ENCODE measurements around the gene UGT1A7.

Gene UGT1A7

GRCh38 chr2:233801357-233802131 is 119.8 kb downstream of the UGT1A7 start:
- DNase-seq, result no peak

GRCh38 chr2:233802132-233802815 is 120.6 kb downstream of the UGT1A7 start:
- no peak for DNase-seq

- DNase-seq, result no peak
Measured at GRCh38 chr2:233803292-233803911, 121.7 kb downstream of the UGT1A7 start.

- DNase-seq, result no peak
Measured at GRCh38 chr2:233803994-233804393, 122.3 kb downstream of the UGT1A7 start.

- no peak for DNase-seq
Measured at GRCh38 chr2:233807215-233807865, 125.6 kb downstream of the UGT1A7 start.

GRCh38 chr2:233807966-233808935 is 126.5 kb downstream of the UGT1A7 start:
- DNase-seq, result no peak

- DNase-seq, result no peak
Measured at GRCh38 chr2:233810385-233810784, 128.7 kb downstream of the UGT1A7 start.

GRCh38 chr2:233811087-233811486 is 129.4 kb downstream of the UGT1A7 start:
- DNase-seq, result no peak

- no peak for DNase-seq
Measured at GRCh38 chr2:233811732-233812131, 130.0 kb downstream of the UGT1A7 start.

- no peak for DNase-seq
Measured at GRCh38 chr2:233813236-233814055, 131.7 kb downstream of the UGT1A7 start.

GRCh38 chr2:233814056-233814835 is 132.5 kb downstream of the UGT1A7 start:
- DNase-seq, result no peak

- DNase-seq, result no peak
Measured at GRCh38 chr2:233815861-233816260, 134.2 kb downstream of the UGT1A7 start.

- no peak for DNase-seq
Measured at GRCh38 chr2:233816334-233816733, 134.6 kb downstream of the UGT1A7 start.

GRCh38 chr2:233816771-233817170 is 135.1 kb downstream of the UGT1A7 start:
- no peak for DNase-seq

GRCh38 chr2:233817361-233817911 is 135.7 kb downstream of the UGT1A7 start:
- no peak for DNase-seq

- no peak for DNase-seq
Measured at GRCh38 chr2:233817995-233818638, 136.4 kb downstream of the UGT1A7 start.

GRCh38 chr2:233818639-233819621 is 137.2 kb downstream of the UGT1A7 start:
- no peak for DNase-seq
